ENCODE data around the gene ITIH6. TPM values are rescaled to one million over a fixed set of nuclear protein-coding genes. Genes with fewer than 3 reads are reported as not detected.
A peak's percentile ranks its signal among the peaks of the same experiment; 100 is the strongest.

Gene ITIH6
- total RNA-seq, 1 donor from 2014 or later = not detected

DNA sequence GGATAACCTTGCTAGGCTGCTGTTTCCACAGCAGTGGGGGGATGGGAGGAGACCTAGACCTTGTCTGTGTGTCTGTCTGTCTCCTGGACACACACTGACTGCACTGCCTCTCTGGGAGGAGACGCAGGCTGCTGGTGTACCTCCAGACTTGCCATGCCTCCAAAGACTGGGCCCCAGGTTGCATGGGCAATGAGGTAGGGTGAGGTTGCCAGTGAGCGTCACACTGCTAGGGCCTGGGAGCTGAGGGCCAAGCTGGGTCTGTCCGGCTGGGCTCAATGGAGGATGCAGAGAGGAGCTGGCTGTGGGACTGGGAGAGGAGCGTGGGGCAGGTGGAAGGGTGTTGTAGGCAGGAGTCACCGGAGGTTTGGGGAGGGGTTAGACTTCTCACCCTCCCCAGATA, 26.1 kb upstream of the ITIH6 start:
- Histone ChIP-seq H3K36me3 (ENCODE audit: insufficient read depth, low read length) (no peaks in the 10 kb centered on the region), H3K9ac (ENCODE audit: low read length) (no peak overlapping the region), H3K27ac (ENCODE audit: low read depth, low read length) (no peak overlapping the region), H2AFZ (ENCODE audit: low read depth, low read length) (no peak overlapping the region), H3K4me1 (ENCODE audit: insufficient read depth, low read length) (no peaks in the 10 kb centered on the region), H3K9me3 (ENCODE audit: insufficient read depth, low read depth, low read length) (no peaks in the 10 kb centered on the region), H4K20me1 (ENCODE audit: insufficient read depth, low read length) (no peaks in the 10 kb centered on the region), H3K4me3 (ENCODE audit: insufficient read depth, low read depth, low read length) (no peak overlapping the region), H3K4me2 (ENCODE audit: low read length) (no peak overlapping the region), H3K27me3 (ENCODE audit: insufficient read depth, low read length) (no peaks in the 10 kb centered on the region), H3K79me2 (ENCODE audit: insufficient read depth, low read length) (no peaks in the 10 kb centered on the region)
- Mint-ChIP-seq H3K27ac (ENCODE audit: unreplicated experiment) (peak overlapping the region; percentile 80), H3K27me3 (ENCODE audit: low read depth, unreplicated experiment) (no peaks in the 10 kb centered on the region), H3K9me3 (ENCODE audit: unreplicated experiment) (no peaks in the 10 kb centered on the region), H3K36me3 (ENCODE audit: low read depth, unreplicated experiment) (no peaks in the 10 kb centered on the region), H3K4me1 (ENCODE audit: low read depth, unreplicated experiment) (peaks cover 19% of the 10 kb centered on the region), H3K4me3 (ENCODE audit: unreplicated experiment) (no peak overlapping the region)
- FAIRE-seq = no peak
- TF ChIP-seq EZH2 (IDR thresholded peaks at IDR 0.05; ENCODE audit: insufficient read depth, low read length) = no peak
- TF ChIP-seq, protein P1, sequence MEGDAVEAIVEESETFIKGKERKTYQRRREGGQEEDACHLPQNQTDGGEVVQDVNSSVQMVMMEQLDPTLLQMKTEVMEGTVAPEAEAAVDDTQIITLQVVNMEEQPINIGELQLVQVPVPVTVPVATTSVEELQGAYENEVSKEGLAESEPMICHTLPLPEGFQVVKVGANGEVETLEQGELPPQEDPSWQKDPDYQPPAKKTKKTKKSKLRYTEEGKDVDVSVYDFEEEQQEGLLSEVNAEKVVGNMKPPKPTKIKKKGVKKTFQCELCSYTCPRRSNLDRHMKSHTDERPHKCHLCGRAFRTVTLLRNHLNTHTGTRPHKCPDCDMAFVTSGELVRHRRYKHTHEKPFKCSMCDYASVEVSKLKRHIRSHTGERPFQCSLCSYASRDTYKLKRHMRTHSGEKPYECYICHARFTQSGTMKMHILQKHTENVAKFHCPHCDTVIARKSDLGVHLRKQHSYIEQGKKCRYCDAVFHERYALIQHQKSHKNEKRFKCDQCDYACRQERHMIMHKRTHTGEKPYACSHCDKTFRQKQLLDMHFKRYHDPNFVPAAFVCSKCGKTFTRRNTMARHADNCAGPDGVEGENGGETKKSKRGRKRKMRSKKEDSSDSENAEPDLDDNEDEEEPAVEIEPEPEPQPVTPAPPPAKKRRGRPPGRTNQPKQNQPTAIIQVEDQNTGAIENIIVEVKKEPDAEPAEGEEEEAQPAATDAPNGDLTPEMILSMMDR (IDR thresholded peaks at IDR 0.05; ENCODE audit: insufficient read depth, low read depth, low read length) = no peak
- DNase-seq (ENCODE audit: low read depth) = no peak

DNA sequence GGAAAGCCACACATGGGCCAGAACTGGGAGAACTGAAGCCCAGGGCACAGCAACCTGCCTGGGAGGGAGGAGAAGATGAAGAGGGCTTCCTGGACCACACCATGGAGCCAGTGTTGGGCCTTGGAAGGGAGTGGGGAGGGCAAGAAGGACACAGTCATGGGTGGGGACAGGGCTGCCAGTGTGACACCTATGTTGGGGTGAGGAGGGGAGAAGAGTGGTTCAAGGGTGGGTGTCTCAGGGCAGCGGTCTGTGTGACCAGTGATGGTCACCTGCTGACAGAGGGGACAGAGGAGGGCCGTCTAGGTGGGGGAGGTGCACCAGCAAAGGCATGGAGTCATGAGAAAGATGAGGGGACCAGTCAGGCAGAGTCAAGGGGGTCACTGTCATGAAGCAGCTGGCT, 23.3 kb upstream of the ITIH6 start:
- H3K4me1 Mint-ChIP-seq (ENCODE audit: low read depth, unreplicated experiment) = peaks cover 10% of the 10 kb centered on the region
- no peak for DNase-seq (ENCODE audit: low read depth)
- Histone ChIP-seq H3K27ac (ENCODE audit: low read depth, low read length) (no peak overlapping the region), H3K4me1 (ENCODE audit: insufficient read depth, low read length) (no peaks in the 10 kb centered on the region), H3K9ac (ENCODE audit: low read length) (no peak overlapping the region), H3K27me3 (ENCODE audit: insufficient read depth, low read length) (no peaks in the 10 kb centered on the region), H2AFZ (ENCODE audit: low read depth, low read length) (no peak overlapping the region), H3K4me3 (ENCODE audit: insufficient read depth, low read depth, low read length) (no peak overlapping the region), H3K4me2 (ENCODE audit: low read length) (no peak overlapping the region), H3K9me3 (ENCODE audit: insufficient read depth, low read depth, low read length) (no peaks in the 10 kb centered on the region), H3K79me2 (ENCODE audit: insufficient read depth, low read length) (no peaks in the 10 kb centered on the region), H3K36me3 (ENCODE audit: insufficient read depth, low read length) (no peaks in the 10 kb centered on the region), H4K20me1 (ENCODE audit: insufficient read depth, low read length) (no peaks in the 10 kb centered on the region)
- H3K27ac Mint-ChIP-seq (ENCODE audit: unreplicated experiment) = no peak overlapping the region
- H3K9me3 Mint-ChIP-seq (ENCODE audit: unreplicated experiment) = no peaks in the 10 kb centered on the region
- no peak for TF ChIP-seq EZH2 (IDR thresholded peaks at IDR 0.05; ENCODE audit: insufficient read depth, low read length)
- TF ChIP-seq, protein P1 (IDR thresholded peaks at IDR 0.05; ENCODE audit: insufficient read depth, low read depth, low read length) = no peak
- H3K27me3 Mint-ChIP-seq (ENCODE audit: low read depth, unreplicated experiment) = no peaks in the 10 kb centered on the region
- no peak for FAIRE-seq
- no peak overlapping the region for H3K4me3 Mint-ChIP-seq (ENCODE audit: unreplicated experiment)
- H3K36me3 Mint-ChIP-seq (ENCODE audit: low read depth, unreplicated experiment) = peaks cover 2% of the 10 kb centered on the region

DNA sequence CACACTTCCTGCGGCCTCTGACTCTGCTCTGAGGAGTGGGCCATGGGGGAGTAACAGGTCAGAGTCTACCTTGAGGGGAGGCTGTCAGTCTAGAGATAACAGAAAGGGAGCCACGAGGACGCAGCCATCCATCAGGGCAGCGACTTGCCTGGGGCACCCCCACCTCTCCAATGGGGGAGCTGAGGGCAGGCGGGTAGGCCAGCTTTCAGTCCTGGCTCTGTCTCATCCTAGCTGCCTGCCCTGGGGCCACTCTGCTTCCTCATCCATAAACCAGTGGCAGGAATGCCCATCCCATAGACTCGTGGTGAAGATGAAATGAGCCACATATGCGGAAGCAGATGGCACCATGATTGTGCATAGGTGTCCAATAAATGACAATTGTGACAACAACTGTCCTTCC, 22.7 kb upstream of the ITIH6 start:
- Histone ChIP-seq H4K20me1 (ENCODE audit: insufficient read depth, low read length) (peaks cover 6% of the 10 kb centered on the region), H3K79me2 (ENCODE audit: insufficient read depth, low read length) (no peaks in the 10 kb centered on the region), H3K4me3 (ENCODE audit: insufficient read depth, low read depth, low read length) (no peak overlapping the region), H3K4me1 (ENCODE audit: insufficient read depth, low read length) (no peaks in the 10 kb centered on the region), H3K9me3 (ENCODE audit: insufficient read depth, low read depth, low read length) (no peaks in the 10 kb centered on the region), H3K27me3 (ENCODE audit: insufficient read depth, low read length) (no peaks in the 10 kb centered on the region), H2AFZ (ENCODE audit: low read depth, low read length) (no peak overlapping the region), H3K36me3 (ENCODE audit: insufficient read depth, low read length) (no peaks in the 10 kb centered on the region), H3K27ac (ENCODE audit: low read depth, low read length) (no peak overlapping the region), H3K4me2 (ENCODE audit: low read length) (no peak overlapping the region), H3K9ac (ENCODE audit: low read length) (no peak overlapping the region)
- FAIRE-seq = no peak
- Mint-ChIP-seq H3K27ac (ENCODE audit: unreplicated experiment) (no peak overlapping the region), H3K27me3 (ENCODE audit: low read depth, unreplicated experiment) (no peaks in the 10 kb centered on the region), H3K4me3 (ENCODE audit: unreplicated experiment) (no peak overlapping the region), H3K4me1 (ENCODE audit: low read depth, unreplicated experiment) (peaks cover 7% of the 10 kb centered on the region), H3K36me3 (ENCODE audit: low read depth, unreplicated experiment) (peaks cover 8% of the 10 kb centered on the region), H3K9me3 (ENCODE audit: unreplicated experiment) (peaks cover 1% of the 10 kb centered on the region)
- TF ChIP-seq EZH2 (IDR thresholded peaks at IDR 0.05; ENCODE audit: insufficient read depth, low read length) = no peak
- TF ChIP-seq, protein P1 (IDR thresholded peaks at IDR 0.05; ENCODE audit: insufficient read depth, low read depth, low read length) = no peak
- DNase-seq (ENCODE audit: low read depth) = no peak
